Bone marrow (tissue), 2 donors: ENCODE results near the gene SHISA4.
"Not testable (repeated sequence)": the region's sequence is repeated elsewhere in the genome, so short reads cannot be mapped to it uniquely, and the experiment has no call there.

Source experiments
- DNase-seq, 2 donors: peaks; one replicate each; lab custom pipeline; 2025; lab: John Stamatoyannopoulos, UW

The SHISA4 gene

GRCh38 chr1:201928266-201928665, 39.6 kb downstream of the SHISA4 start:
- DNase-seq: no peak

GRCh38 chr1:201930137-201930536, 41.4 kb downstream of the SHISA4 start:
- no peak for DNase-seq

GRCh38 chr1:201930803-201931202, 42.1 kb downstream of the SHISA4 start:
- no peak for DNase-seq

GRCh38 chr1:201933840-201934430, 45.2 kb downstream of the SHISA4 start:
- no peak for DNase-seq

DNA sequence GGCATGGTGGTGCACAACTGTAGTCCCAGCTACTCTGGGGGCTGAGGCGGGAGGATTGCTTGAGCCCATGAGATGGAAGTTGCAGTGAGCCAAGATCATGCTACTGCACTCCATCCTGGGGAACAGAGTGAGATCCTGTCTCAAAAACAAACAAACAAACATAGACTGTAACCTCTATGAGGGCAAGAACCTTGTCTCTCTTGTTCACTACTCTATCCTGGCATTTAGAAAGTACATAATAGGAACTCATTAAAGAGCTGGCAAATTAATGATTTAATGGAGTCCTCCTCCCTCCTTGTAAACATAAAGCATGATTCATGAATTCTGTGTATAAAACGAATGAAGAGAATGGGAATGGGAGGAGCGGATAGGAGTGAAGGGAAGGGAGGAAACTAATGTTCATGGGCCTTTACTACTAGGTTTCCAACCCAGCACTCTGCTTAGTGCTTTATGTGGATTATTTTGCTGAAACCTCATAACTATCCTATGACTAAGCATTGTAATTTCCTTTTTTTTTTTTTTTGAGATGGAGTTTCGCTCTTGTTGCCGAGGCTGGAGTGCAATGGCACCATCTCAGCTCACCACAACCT, 49.0 kb downstream of the SHISA4 start:
- DNase-seq: no peak

DNA sequence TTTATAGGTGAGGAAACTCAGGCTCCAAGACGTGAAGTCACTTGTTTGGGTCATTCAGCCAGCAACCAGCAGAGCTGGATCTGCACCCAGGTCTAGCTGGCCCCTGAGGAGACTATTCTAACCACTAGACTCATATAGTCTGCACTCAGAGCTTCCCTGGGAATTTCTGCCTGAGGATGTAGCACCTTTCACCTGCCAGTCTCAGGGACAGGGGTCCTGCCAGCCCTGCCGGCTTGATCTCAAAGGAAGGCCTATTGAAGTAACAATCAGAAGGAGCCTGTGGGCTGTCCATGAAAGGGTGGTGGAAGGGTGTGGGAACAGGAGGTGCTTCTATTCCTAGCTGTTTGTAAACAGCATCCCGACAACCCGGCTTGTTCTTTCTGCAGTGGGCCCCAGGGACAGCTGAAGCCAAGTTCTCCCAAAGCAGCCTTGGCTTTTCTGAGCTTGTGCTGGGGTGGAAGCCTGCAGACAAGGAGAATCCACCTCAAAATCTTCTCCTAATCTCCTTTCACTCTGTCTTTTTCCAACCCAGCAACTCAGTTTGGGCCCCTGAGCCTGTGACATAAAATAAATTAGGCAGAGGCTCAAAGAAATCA, 49.8 kb downstream of the SHISA4 start:
- DNase-seq: no peak

- no peak for DNase-seq
Measured at GRCh38 chr1:201939148-201939547, 50.5 kb downstream of the SHISA4 start.

DNA sequence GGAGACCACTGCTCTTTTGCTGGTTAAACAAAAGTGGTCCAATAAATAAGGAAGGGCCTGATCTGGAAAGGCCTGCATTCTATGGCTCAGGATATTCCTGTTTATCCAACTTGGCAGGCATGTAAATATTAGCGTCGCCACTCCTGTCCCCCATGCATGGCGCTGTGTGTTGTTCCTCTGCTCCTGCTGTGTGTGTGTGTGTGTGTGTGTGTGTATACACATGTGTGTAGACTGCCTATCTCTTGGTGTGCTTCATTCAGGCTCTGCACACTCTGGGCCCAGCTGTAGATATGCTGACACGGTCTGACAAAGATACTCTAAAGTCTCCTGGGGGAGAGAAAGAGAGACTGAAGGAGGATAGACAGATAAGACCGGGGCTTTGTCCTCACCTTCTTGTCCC, 50.9 kb downstream of the SHISA4 start:
- DNase-seq: no peak

DNA sequence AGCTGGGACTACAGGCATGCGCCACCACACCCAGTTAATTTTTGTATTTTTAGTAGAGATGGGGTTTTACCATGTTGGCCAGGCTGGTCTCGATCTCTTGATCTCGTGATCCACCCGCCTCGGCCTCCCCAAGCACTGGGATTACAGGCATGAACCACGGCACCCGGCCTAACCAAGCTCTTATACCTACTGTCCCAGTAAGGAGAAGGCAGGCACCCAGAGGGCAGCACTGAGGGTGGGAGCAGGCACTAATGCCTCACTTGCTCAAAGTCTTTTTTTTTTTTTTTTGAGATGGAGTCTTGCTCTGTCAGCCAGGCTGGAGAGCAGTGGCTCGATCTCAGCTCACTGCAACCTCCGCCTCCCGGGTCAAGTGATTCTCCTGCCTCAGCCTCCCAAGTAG, 51.6 kb downstream of the SHISA4 start:
- DNase-seq: not testable (repeated sequence)

DNA sequence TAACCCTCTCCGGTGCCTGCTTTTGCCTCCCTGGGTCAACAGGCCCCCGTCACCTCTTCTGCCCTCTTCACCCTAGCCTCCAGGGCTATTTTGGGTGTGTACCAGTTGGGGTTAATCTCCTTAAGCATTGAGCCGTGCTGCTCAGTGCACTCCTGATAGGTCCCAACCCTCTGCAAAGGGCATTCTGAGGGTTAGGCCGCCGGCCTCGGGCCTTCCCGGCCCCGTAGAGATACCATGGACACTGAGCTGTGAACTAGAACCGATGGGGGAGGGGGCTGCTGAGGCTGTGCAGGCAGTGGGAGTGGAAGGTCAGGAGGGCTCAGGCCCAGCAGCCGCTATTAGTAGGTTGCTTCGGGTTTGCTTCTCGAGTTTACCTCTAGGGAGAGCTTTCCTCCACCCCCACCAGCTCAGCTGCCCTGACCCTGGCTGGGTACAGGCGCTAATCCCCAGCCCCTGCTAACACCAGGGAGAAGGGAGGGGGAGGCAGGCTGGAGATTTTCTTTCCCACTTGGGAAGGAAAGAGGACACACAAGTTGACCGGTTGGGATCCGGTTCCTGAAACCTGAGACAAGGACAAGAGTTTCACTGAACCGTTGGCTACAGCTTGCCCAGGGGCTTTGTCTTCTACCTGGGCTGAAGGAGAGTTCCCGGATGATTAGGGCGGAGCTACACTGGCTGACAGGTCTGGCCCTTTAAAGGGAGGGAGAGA, 52.9 kb downstream of the SHISA4 start:
- DNase-seq: no peak

- no peak for DNase-seq
Measured at GRCh38 chr1:201942129-201942495, 53.4 kb downstream of the SHISA4 start.
